ENCODE measurements around the gene CCDC27. TPM values are rescaled to one million over a fixed set of nuclear protein-coding genes. Genes with fewer than 3 reads are reported as not detected.

Gene CCDC27
- total and polyA plus RNA-seq, 2 of the 8 experiments (the other 6 are each of a cell fraction or from before 2014, with no cell fraction given), result 0.15 TPM; not detected in 1

GRCh38 chr1:3820316-3820715 lies 68.1 kb downstream of the CCDC27 start (continued):
- TF ChIP-seq, protein P1, sequence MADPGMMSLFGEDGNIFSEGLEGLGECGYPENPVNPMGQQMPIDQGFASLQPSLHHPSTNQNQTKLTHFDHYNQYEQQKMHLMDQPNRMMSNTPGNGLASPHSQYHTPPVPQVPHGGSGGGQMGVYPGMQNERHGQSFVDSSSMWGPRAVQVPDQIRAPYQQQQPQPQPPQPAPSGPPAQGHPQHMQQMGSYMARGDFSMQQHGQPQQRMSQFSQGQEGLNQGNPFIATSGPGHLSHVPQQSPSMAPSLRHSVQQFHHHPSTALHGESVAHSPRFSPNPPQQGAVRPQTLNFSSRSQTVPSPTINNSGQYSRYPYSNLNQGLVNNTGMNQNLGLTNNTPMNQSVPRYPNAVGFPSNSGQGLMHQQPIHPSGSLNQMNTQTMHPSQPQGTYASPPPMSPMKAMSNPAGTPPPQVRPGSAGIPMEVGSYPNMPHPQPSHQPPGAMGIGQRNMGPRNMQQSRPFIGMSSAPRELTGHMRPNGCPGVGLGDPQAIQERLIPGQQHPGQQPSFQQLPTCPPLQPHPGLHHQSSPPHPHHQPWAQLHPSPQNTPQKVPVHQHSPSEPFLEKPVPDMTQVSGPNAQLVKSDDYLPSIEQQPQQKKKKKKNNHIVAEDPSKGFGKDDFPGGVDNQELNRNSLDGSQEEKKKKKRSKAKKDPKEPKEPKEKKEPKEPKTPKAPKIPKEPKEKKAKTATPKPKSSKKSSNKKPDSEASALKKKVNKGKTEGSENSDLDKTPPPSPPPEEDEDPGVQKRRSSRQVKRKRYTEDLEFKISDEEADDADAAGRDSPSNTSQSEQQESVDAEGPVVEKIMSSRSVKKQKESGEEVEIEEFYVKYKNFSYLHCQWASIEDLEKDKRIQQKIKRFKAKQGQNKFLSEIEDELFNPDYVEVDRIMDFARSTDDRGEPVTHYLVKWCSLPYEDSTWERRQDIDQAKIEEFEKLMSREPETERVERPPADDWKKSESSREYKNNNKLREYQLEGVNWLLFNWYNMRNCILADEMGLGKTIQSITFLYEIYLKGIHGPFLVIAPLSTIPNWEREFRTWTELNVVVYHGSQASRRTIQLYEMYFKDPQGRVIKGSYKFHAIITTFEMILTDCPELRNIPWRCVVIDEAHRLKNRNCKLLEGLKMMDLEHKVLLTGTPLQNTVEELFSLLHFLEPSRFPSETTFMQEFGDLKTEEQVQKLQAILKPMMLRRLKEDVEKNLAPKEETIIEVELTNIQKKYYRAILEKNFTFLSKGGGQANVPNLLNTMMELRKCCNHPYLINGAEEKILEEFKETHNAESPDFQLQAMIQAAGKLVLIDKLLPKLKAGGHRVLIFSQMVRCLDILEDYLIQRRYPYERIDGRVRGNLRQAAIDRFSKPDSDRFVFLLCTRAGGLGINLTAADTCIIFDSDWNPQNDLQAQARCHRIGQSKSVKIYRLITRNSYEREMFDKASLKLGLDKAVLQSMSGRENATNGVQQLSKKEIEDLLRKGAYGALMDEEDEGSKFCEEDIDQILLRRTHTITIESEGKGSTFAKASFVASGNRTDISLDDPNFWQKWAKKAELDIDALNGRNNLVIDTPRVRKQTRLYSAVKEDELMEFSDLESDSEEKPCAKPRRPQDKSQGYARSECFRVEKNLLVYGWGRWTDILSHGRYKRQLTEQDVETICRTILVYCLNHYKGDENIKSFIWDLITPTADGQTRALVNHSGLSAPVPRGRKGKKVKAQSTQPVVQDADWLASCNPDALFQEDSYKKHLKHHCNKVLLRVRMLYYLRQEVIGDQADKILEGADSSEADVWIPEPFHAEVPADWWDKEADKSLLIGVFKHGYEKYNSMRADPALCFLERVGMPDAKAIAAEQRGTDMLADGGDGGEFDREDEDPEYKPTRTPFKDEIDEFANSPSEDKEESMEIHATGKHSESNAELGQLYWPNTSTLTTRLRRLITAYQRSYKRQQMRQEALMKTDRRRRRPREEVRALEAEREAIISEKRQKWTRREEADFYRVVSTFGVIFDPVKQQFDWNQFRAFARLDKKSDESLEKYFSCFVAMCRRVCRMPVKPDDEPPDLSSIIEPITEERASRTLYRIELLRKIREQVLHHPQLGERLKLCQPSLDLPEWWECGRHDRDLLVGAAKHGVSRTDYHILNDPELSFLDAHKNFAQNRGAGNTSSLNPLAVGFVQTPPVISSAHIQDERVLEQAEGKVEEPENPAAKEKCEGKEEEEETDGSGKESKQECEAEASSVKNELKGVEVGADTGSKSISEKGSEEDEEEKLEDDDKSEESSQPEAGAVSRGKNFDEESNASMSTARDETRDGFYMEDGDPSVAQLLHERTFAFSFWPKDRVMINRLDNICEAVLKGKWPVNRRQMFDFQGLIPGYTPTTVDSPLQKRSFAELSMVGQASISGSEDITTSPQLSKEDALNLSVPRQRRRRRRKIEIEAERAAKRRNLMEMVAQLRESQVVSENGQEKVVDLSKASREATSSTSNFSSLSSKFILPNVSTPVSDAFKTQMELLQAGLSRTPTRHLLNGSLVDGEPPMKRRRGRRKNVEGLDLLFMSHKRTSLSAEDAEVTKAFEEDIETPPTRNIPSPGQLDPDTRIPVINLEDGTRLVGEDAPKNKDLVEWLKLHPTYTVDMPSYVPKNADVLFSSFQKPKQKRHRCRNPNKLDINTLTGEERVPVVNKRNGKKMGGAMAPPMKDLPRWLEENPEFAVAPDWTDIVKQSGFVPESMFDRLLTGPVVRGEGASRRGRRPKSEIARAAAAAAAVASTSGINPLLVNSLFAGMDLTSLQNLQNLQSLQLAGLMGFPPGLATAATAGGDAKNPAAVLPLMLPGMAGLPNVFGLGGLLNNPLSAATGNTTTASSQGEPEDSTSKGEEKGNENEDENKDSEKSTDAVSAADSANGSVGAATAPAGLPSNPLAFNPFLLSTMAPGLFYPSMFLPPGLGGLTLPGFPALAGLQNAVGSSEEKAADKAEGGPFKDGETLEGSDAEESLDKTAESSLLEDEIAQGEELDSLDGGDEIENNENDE (IDR thresholded peaks at IDR 0.05; ENCODE audit: insufficient replicate concordance, low read length), result no peak
- TF ChIP-seq CHD2 (IDR thresholded peaks at IDR 0.05; ENCODE audit: low read length), result no peak
- TF ChIP-seq GTF2F1 (IDR thresholded peaks at IDR 0.05; ENCODE audit: borderline replicate concordance, low read depth, low read length), result no peak
- no peak for TF ChIP-seq MAX (IDR thresholded peaks at IDR 0.05)
- no peak for TF ChIP-seq YY1 (IDR thresholded peaks at IDR 0.05; ENCODE audit: low read depth, low read length)
- TF ChIP-seq CREB1 (IDR thresholded peaks at IDR 0.05), result no peak
- no peak for TF ChIP-seq E2F6 (IDR thresholded peaks at IDR 0.05)

Data from H1 (cell line).